Measurements from ENCODE around the gene APH1B.
A peak's percentile ranks its signal among the peaks of the same experiment; 100 is the strongest.
"Not testable (repeated sequence)": the region's sequence is repeated elsewhere in the genome, so short reads cannot be mapped to it uniquely, and the experiment has no call there.

Gene APH1B

DNA sequence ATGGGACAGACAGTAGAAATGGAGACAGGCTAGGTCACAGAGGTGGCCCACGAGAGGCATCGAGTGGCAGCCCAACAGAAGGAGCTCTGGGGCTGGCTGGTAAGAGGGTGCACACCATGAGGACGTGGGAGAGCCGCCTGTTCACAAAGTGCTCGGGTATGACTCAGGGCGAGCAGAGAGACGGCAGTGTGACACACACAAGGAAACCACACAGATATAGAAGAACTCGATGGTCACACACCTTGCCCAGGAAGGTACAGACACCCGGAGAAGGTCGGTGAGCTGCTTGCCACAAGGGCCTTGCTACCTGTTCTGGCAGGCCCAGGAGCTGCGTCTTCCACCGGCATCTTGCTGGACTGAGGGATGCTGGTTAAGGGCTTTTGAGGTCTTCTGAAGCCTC lies 54.1 kb downstream of the APH1B start:
- DNase-seq (ENCODE audit: low spot score) = no peak

DNA sequence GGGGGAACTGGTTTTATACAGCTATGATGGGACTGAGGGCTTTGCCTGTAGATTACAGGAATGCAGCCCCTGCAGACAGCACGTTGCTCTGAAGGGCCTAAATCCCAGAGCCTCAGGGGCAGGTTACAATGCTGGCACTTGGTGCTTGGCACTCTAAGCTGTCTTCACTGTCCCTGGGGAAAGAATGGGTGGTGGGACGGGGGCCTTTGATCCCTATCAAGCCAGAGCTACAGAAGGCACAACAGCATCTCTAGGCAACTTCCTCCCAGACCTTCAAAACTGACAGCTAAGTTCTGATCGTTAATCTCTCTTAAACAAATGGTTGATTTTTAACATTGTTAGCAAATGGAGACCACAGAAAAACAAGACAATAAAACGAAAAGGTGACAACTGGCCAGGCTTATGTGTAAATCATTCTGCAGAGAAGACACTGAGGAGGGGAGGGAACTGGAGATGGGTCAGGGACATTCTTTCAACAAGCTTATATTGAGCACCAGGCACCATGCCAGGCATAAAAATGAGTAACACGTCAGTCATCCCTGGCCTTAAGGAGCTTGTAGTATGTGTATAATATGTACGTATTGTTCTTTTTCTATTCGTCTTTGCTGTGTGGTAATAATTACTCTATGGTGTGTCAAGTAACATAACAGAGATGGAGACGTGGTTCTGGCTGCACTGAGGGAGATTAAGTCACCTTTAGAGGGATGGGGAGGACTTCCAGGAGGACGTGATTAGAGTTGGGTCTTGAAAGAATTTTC lies 55.1 kb downstream of the APH1B start:
- DNase-seq (ENCODE audit: low spot score) = no peak

DNA sequence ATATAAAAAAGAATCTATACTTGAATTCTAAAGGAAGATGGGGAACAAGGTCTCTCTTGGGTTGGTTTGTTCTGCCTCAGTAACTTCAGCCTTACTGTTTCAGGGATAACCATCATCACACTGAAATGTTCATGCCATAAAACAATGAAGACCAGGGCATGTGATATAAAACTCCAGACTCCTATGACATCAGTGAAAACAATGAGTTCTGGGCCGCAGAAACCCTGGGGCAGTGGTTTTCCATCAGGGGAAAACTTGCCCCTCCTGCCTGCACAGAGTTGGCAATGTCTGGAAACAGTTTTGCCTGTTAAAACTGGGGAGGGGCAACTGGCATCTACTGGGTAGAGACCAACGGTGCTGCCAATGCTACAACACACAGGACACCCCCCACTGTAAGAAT lies 57.4 kb downstream of the APH1B start:
- no peak for DNase-seq (ENCODE audit: low spot score)

DNA sequence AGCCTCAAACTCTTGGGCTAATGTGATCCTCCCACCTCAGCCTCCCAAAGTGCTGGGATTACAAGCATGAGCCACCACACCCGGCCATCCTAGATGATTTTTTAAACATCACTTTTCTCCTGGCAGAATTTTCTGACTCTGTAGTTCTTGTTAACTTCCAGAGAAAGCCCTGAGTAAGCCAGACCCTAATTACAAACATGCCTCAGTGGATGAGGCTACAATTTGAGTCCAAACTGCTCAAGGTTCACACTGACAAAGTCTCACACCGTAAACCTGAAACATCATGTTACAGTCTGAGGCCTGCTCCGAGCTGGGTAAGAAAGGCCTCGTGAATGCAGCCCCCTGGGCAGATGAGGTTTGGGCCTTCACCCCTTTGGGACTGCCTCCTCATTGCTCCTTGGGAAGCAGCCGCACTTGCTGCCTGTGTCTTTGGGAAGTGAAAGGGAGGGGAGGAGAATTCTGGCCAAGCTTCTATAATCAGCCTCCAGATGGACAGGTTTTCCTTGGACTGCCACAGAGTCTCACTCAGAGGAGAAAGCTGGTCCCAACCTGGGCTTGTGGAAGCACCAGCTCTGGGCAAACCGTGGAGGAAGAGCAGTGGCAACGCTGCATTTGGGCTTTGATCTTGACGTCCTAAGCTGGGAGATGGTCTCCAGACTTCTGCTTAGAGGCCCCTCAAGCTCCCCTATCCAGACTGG lies 58.3 kb downstream of the APH1B start:
- DNase-seq (ENCODE audit: low spot score) = no peak

DNA sequence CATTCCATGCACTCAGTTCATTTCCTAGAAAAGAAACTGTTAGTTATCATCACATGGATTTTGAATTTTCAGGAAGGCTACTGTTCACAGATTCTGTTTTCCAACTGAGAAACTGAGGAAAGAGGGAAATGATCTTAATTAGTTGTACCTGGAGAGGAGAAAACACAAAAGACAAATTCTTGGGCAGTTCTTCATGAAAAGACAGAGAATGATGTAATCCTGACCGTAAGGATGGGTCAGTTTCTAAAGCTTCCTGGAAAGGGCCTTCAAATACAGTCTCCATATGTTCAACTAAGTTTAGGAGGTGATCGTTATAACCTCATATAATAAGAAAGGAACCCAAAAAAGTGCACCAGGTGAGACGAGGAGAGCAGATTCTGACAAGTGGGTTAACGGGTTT lies 59.6 kb downstream of the APH1B start:
- no peak for DNase-seq (ENCODE audit: low spot score)

DNA sequence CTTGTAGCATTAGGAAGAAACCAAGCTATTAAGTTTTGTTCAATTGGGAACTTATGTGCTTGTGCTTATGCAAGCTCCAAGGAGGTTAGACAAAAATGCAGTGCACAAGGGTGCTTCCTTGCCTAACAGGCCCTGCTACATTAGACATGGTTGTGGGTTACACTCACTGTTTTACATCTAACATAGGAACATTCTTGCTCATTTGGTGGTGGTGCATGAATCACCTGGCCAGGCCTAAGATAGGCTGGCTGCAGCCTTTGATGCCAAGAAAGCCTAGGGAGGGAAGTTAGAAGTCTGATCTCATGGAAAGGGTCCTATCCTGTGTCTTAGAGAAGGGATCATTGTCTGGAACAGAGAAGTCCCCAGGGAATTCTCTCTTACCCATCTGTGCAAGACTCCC lies 60.8 kb downstream of the APH1B start:
- DNase-seq (ENCODE audit: low spot score) = no peak

DNA sequence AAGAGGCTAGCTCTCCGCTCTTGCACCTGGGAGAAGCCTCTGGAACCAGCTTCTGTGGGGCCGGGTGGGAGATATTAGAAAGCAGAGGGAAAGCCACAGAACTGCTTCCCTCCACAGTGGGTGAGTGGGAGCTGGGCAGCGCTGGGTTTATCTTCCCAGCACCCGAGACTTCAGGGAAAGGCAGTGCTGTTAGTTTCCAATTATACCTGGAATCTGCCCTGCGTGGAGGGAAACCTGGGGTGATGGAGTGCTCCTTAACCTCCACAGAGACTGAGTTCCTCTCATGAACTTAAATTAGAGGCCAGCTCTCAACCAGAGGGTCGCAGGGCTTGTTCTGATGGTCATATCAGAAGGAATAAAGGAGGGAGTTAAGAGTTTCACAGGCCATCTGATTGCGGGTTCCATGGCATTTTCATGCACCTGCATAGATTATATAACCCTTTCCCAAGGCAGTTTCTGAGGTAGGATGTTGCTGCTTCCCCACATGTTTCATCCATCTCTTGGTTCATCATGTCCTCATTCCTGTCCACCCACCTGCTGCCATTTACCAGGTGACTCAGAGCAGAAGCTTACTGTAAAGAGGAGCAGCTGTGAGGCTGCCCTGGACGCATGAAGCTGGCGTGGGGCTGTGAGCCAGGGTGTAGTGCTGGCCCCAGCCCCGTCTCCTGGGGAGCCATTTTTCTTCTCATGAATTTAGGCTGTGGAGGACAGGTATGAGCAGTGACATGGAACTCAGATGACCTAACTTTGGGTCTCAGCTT lies 61.8 kb downstream of the APH1B start:
- DNase-seq (ENCODE audit: low spot score) = no peak

DNA sequence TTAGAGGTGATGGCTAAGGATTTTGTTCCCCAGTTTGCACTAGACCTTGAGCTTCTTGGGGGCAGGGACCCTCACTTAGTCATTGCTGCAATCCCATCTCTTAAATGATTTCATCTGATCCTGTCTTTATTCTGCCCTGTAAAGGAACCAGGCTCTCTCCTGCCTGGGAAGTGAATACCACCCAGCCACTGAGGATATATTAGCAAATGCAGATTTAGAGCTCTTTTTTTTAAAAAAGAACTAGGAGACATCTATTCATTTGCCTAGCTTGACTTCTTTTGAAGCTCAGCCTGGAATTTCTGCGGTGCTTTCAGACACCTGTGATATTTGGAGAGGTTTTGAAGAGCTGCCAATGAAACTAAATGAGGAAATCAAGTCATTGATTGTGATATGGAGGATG lies 62.4 kb downstream of the APH1B start:
- DNase-seq (ENCODE audit: low spot score) = no peak

DNA sequence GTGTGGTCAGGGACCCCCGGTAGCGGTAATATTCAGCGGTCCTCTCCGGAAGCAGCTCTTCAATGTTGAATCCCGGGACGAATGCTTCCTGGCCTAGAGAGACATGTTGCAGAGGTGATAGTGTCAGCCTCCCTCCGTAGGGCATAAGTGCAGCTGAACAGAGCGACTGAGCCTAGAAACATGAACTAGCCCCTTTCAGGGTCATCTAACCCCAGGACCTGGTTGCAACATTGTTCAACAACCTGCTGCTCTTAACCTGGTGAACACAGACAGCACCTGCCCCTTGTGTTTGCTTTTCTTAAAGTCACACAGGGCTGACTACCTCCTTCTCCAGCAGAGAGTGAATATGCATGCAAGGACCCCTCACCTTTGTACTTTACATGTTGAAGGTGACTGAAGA lies 62.9 kb downstream of the APH1B start:
- peak; percentile 26 for DNase-seq (ENCODE audit: low spot score)

DNA sequence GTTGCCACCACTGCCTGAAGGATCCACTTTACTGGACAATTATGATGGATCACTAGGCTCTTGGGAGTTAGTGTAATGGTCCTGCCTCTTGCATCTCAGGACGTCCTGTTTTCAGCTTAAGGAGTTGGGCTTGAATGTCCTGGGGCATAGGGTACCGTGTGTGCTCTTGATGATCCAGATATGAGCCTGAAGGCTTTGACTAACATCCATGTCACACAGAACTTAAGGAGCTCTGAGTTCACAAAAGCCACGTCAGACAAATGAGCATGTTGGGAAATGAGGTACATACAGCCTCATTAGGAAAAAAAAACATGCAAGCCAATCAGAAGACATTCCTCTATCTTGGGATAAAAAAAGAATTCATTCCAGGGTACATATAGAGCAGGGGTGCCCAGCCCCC lies 63.5 kb downstream of the APH1B start:
- no peak for DNase-seq (ENCODE audit: low spot score)

DNA sequence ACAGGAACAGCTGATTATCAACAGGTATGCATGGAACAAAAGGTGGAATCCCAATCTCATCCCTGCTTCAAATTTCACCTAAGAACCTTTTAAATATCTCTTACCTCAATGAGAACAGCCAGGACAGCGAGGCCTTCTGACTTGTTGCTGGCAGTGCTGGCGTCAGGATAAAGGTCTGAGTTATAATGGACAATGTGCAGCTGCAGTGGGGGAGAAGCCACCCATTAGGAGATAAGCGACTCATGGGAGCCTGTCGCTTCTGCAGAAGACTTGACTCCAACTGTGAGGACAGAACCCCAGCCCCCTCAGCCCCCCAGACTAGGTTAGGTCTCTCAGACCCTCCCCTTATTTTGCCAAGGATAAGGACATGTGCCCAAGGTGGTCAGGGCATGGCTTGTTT lies 64.5 kb downstream of the APH1B start:
- DNase-seq (ENCODE audit: low spot score) = no peak

DNA sequence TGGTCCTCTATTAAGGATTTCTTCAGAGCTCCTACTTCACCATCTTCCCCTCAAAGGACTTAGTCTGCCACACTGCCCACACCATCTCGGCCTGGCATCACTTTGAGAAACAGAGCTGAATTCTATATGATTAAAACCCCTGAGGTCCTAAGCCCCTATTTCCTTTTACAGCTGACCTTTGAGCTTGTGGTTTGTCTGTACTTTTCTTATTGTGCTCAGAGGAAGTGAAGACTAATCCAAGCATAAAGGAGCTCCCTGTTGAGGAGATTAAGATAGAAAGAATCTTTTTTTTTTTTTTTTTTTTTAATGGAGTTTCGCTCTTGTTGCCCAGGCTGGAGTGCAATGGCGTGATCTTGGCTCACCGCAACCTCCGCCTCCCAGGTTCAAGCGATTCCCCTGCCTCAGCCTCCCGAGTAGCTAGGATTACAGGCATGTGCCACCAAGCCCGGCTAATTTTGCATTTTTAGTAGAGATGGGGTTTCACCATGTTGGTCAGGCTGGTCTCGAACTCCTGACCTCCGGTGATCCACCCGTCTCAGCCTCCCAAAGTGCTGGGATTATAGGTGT lies 65.7 kb downstream of the APH1B start:
- not testable (repeated sequence) for DNase-seq (ENCODE audit: low spot score)

DNA sequence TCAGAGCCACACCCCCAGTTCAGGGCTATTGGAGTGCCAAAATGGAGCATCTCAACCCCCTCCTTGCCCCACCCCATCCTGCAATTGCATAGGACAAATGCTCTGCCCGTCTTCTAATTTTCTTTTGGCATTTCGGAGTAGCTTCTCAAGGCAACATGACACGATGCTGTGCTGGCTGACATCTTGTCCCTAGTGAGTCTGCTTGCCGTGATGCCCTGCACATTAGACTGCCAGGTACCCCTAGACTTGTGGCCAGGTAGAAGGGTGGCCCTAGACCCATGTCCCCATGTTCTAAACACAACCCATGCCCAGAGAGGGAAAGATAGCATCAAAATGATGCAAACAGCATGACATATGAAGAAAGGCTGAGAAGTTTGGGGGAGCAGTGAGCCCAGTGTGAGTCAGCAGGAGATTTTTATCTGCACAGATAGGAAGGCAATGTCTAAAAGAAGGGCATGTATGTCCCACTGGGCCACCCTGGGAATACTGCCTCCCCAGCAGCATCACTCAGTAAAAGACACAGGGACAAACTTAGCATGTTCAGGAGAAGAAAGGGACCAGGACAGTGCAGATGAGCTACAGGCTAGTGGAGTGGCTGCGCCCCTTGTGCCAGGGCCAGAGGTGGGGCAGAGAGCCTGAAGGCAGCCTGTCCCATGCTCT lies 67.5 kb downstream of the APH1B start:
- no peak for DNase-seq (ENCODE audit: low spot score)

DNA sequence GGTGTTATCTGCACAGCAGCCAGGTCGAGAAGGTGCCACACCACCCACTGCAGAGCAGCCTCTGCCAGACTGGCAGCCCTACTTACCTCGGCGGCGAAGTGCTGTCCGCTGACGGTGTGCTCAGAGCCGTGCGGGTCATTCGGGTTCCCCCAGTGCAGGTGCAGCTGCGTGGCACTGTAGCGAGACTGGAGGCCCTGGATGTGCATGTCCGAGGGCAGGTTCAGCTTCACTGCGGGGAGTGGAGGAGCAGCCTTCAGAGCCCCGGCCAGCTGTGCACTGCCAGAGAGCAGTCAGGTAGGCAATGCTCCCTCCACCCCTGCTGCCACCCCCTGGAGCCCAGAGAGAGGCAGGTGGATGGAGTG lies 68.0 kb downstream of the APH1B start:
- no peak for DNase-seq (ENCODE audit: low spot score)

DNA sequence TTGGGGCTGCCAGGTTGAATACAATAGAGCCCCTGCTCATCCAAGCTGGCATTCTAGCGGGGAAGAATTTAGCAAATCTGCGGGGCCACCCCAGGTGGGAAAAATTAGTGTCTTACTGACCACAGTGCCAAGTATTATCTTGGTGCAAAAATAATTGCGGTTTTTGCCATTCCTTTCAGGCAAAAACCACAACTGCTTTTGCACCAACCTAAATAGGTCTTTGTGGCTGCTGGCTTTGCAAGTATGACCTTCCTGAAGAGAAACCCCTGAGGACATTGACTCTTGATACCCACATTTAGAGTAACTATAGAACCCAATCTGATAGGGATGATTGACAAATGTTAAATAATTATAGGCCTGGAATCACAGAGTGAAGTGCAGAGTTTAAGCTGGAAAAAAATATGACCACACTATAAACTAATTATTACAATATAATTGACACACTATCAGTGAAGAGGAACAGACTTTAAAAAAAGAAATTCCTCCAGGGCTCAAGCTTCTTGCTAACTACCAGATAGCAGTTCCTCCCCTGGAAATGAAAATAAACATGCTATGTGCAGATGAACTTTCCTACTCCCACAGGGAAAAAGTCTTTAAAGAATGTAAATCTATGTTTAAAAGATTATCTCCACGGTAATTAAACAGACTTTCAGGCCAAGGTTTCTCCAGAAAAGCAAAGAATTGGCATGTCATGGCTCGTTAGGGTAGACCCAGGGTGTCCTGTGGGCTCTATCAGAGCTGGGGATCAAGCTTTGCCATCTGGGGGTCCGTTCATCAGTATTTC lies 69.9 kb downstream of the APH1B start:
- no peak for DNase-seq (ENCODE audit: low spot score)

DNA sequence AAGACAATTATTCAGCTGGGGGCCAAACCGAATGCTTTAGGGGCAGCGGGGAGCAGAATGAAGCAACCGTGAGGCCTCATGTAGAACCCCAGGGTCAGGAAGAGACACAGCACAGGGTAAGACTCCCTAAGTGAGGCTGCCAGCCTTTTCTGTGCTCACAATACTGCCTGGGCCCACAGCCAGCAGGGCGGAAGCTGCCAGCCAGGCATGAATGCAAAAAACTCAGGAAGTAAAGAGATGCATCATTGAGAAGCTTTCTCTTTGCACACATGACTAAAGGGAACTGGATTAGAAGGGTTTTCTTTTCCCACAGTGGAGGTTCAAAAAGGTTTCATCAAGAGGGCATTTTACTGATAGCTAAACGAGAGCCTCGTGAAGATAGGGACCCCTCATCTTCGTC lies 71.0 kb downstream of the APH1B start:
- no peak for DNase-seq (ENCODE audit: low spot score)

DNA sequence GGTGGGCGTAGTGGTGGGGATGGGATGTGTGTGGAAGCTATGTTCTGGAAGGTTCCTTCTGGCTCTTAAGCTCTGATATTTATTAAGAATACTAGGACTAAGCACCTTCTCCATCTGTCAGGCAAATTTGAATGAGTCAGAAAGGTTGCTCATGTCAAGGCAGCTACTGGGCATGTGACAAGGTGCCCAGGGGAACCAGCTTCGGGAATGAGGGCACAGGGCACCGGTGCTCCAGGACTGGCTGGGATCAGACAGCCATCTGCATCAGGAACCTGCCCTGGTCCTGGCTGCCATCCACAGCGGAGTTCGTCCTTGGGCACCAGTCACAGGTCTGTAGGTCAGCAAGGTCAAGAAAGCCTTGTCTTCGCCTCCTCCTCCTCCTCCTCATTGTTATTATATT lies 71.8 kb downstream of the APH1B start:
- no peak for DNase-seq (ENCODE audit: low spot score)

DNA sequence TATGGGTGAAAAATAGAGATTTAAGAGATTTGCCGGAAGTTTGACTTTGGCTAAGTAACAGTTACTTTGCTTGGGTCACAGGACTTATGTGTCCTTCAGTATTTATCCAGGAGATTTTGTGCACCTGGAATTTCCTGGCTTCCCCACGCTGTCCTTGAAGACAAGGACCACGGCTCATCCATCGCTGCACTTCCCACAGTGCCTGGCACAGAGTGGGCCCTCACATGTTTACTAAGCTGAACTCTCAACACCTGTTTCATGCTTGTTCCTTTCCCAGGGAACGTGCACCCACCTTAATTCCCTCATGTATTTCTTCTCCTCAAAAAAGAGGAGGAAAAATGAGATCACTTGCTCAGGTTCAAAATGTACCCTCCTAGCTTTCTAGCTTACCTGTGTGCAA lies 72.2 kb downstream of the APH1B start:
- DNase-seq (ENCODE audit: low spot score) = no peak

DNA sequence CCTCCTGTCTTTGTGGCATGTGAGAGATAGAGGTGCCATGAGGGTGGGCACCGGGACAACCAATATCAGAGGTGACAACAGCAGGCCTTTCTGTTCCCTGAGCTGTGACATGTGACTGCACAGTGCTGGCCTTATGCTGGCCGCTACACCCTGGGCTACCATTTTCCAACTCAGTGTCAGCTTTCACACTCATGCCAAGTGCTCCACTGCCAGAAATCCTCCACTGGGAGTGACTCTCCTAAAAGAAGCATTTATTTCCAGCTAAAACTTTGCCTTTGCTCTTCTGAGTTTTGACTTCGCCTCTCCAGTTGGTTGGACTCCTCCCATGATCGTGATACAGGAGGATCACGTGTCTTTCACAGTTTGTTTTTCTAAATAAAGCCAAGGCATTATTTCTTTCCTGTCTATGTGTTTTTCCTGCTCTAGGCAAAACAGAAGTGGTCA lies 72.8 kb downstream of the APH1B start:
- DNase-seq (ENCODE audit: low spot score) = no peak

DNA sequence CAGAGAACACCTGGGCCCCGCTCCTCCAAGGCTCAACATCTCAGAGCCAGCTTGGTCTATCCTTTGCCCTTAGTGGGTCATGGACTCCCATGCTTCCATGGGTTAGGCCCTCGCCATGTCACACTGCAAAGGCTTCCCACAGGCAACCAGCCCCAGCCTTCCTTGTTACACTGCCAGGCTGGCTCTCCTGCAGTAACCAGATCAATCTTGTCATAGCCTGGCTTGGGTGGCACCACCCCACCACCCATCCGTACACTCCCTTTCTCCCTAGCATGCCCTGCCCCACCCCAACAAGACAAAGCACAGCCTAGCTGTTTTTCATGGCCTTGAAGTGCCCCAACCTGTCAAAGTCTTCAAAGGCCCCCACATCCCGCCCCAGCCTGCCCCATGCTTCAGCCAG lies 73.8 kb downstream of the APH1B start:
- no peak for DNase-seq (ENCODE audit: low spot score)

DNA sequence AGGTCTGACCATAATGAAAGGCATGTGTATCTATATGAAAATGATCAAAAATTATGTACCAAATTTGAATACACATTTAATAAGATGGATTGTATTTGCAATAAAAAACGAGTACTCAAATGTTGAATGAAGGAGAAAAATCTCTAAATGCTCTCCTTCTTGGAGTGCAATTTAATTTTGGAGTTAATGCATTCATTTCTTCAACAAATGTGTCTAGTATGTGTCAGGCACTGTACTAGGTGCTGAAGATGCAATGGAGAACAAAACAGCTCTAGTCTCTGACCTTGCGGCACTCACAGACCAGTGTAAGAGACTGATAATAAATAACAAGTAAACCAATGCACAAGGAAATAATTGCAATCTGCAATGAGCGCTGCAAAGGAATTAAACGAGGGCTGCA lies 75.4 kb downstream of the APH1B start:
- no peak for DNase-seq (ENCODE audit: low spot score)

DNA sequence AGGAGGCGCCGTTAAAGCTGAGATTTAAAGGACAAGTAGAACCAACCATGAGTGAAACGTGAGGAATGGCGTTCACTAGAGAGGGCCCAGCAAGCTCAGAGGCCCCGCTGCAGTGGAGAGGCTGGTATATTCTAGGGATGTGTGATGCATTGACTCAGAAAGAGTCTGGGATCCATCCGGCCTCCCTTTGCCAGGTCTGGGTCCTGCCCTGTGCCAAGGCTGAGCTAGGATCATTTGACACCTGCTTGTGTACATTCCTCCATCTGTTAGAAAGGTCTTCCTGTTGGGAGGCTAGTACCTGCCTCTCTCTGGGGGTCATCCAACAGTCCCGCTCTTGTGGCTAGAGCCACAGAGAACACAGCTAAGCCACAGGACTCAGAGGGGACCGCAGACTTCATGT lies 75.9 kb downstream of the APH1B start:
- DNase-seq (ENCODE audit: low spot score) = no peak
